Endothelial cell of umbilical vein (primary cell): ENCODE measurements around the gene MYRFL.

Source experiments
- CTCF ChIP-seq, 2 donors: IDR thresholded peaks; 1 replicate in 1 of 2; 2 replicates in 1 of 2; pipeline ENCODE4 v1.5.1; 2011; ENCODE audit warnings: low read length in 2 of 2, mild to moderate bottlenecking in 2 of 2, moderate library complexity in 2 of 2, control low read depth in 1 of 2, inconsistent platforms in 1 of 2, low read depth in 1 of 2; ENCODE audit not compliant: insufficient read depth in 1 of 2; ENCODE audit errors: extremely low read depth in 1 of 2
- EZH2 ChIP-seq: IDR thresholded peaks from 2 replicates; pipeline ENCODE4 v1.6.1; 2012; ENCODE audit warnings: borderline replicate concordance, low read depth, mild to moderate bottlenecking, moderate library complexity, low read length, inconsistent platforms; ENCODE audit not compliant: severe bottlenecking
- GATA2 ChIP-seq: IDR thresholded peaks from 2 replicates; pipeline ENCODE4 v1.7.0; 2011; ENCODE audit warnings: low read depth, mild to moderate bottlenecking, moderate library complexity, mixed read lengths, low read length; ENCODE audit not compliant: insufficient read length, insufficient read depth
- JUN ChIP-seq: IDR thresholded peaks from 2 replicates; pipeline ENCODE4 v1.6.1; 2011; ENCODE audit warnings: borderline replicate concordance, low read depth; ENCODE audit not compliant: insufficient read length, insufficient read depth
- MAX ChIP-seq: IDR thresholded peaks from 2 replicates; pipeline ENCODE4 v1.6.1; 2011; ENCODE audit not compliant: insufficient read depth, insufficient read length
- POLR2A ChIP-seq: IDR thresholded peaks from 2 replicates; pipeline ENCODE4 v1.6.1; 2012; ENCODE audit warnings: low read depth, mild to moderate bottlenecking, control low read depth, low read length
- POLR2AphosphoS5 ChIP-seq: IDR thresholded peaks from 2 replicates; pipeline ENCODE4 v1.6.1; 2012; ENCODE audit warnings: low read depth, mild to moderate bottlenecking, control low read depth, low read length, moderate library complexity; ENCODE audit not compliant: insufficient read depth

GRCh38 chr12:69822201-69822860 is 2.7 kb upstream of the MYRFL start:
- no peak for TF ChIP-seq CTCF (IDR thresholded peaks at IDR 0.05; ENCODE audit: extremely low read depth in 1 of 2, insufficient read depth in 1 of 2, low read depth in 1 of 2, low read length in 2 of 2)
- TF ChIP-seq POLR2A, result no peak
- no peak for TF ChIP-seq EZH2
- TF ChIP-seq MAX, result no peak
- no peak for TF ChIP-seq POLR2AphosphoS5
- TF ChIP-seq GATA2, result no peak
- no peak for TF ChIP-seq JUN
